Loucy (cell line): Measurements from ENCODE around the gene CEACAM5.
"Not testable (repeated sequence)": the region's sequence is repeated elsewhere in the genome, so short reads cannot be mapped to it uniquely, and the experiment has no call there.

Experiments
- H2AFZ ChIP-seq: fragments of 200-600 bp; sonication (generic); 2 replicates; pipeline ENCODE4 v1.6.0; 2016; ENCODE audit warnings: antibody characterized with exemption, mild to moderate bottlenecking, low read length, moderate library complexity
- H3F3A ChIP-seq: fragments of 200-600 bp; 2 replicates; pipeline ENCODE4 v1.6.0; 2016; ENCODE audit warnings: antibody characterized with exemption, low read depth, mild to moderate bottlenecking
- H3K27me3 ChIP-seq: fragments of 200-600 bp; sonication (generic); 2 replicates; pipeline ENCODE4 v1.6.1; 2014; ENCODE audit warnings: low read length, mild to moderate bottlenecking; ENCODE audit not compliant: insufficient read depth, poor library complexity, severe bottlenecking
- H3K36me3 ChIP-seq: fragments of 200-600 bp; sonication (generic); 2 replicates; pipeline ENCODE4 v1.6.1; 2016; ENCODE audit warnings: low read length; ENCODE audit not compliant: insufficient read depth
- H3K4me1 ChIP-seq: fragments of 200-600 bp; sonication (generic); 2 replicates; pipeline ENCODE4 v1.5.1; 2014; ENCODE audit warnings: low read length, mild to moderate bottlenecking; ENCODE audit not compliant: insufficient read depth, poor library complexity, severe bottlenecking
- H3K4me2 ChIP-seq: fragments of 200-600 bp; sonication (generic); 2 replicates; pipeline ENCODE4 v1.6.0; 2014; ENCODE audit warnings: antibody characterized with exemption, low read length, low read depth, mild to moderate bottlenecking; ENCODE audit not compliant: poor library complexity, severe bottlenecking
- H3K4me3 ChIP-seq: fragments of 200-600 bp; sonication (generic); 2 replicates; pipeline ENCODE4 v1.5.1; 2014; ENCODE audit warnings: low read length, mild to moderate bottlenecking, mixed read lengths; ENCODE audit not compliant: poor library complexity, severe bottlenecking
- H3K79me2 ChIP-seq: fragments of 200-600 bp; sonication (generic); 2 replicates; pipeline ENCODE4 v1.6.1; 2014; ENCODE audit warnings: low read length; ENCODE audit not compliant: insufficient read depth
- H3K9ac ChIP-seq: fragments of 200-600 bp; sonication (generic); 2 replicates; pipeline ENCODE4 v1.6.0; 2014; ENCODE audit warnings: mild to moderate bottlenecking, low read depth, low read length, moderate library complexity; ENCODE audit not compliant: poor library complexity, severe bottlenecking
- H3K9me2 ChIP-seq: fragments of 200-600 bp; sonication (generic); replicated peaks from 2 replicates; pipeline ENCODE4 v1.6.1; 2016; ENCODE audit warnings: low read depth, low read length, mixed read lengths
- H3K9me3 ChIP-seq: fragments of 200-600 bp; sonication (generic); 2 replicates; pipeline ENCODE4 v1.6.1; 2014; ENCODE audit warnings: mild to moderate bottlenecking, antibody characterized with exemption, low read length, low read depth; ENCODE audit not compliant: insufficient read depth
- H4K20me1 ChIP-seq: fragments of 200-600 bp; sonication (generic); 2 replicates; pipeline ENCODE4 v1.6.0; 2014; ENCODE audit warnings: antibody characterized with exemption, low read length, mild to moderate bottlenecking; ENCODE audit not compliant: insufficient read depth, poor library complexity, severe bottlenecking
- EZH2phosphoT487 ChIP-seq: fragments of 200-600 bp; IDR thresholded peaks from 2 replicates; pipeline ENCODE4 v1.6.1; 2018; ENCODE audit warnings: antibody characterized with exemption, mild to moderate bottlenecking, moderate library complexity, borderline replicate concordance
- TF ChIP-seq, protein P1 (sequence below): fragments of 200-600 bp; sonication (generic); conservative IDR thresholded peaks from 2 replicates; pipeline ENCODE4 v1.5.1; 2014; ENCODE audit warnings: mild to moderate bottlenecking, antibody characterized with exemption, low read length

The CEACAM5 gene

GRCh38 chr19:41758846-41759245 is 50.4 kb downstream of the CEACAM5 start:
- H3K36me3 ChIP-seq, result no peaks in the 10 kb centered on the region
- H4K20me1 ChIP-seq, result no peaks in the 10 kb centered on the region
- H3K9me2 ChIP-seq, result no peaks in the 10 kb centered on the region
- no peak overlapping the region for H3K4me2 ChIP-seq
- no peak overlapping the region for H3K9ac ChIP-seq
- no peaks in the 10 kb centered on the region for H3K27me3 ChIP-seq
- no peak for TF ChIP-seq EZH2phosphoT487
- TF ChIP-seq, protein P1, sequence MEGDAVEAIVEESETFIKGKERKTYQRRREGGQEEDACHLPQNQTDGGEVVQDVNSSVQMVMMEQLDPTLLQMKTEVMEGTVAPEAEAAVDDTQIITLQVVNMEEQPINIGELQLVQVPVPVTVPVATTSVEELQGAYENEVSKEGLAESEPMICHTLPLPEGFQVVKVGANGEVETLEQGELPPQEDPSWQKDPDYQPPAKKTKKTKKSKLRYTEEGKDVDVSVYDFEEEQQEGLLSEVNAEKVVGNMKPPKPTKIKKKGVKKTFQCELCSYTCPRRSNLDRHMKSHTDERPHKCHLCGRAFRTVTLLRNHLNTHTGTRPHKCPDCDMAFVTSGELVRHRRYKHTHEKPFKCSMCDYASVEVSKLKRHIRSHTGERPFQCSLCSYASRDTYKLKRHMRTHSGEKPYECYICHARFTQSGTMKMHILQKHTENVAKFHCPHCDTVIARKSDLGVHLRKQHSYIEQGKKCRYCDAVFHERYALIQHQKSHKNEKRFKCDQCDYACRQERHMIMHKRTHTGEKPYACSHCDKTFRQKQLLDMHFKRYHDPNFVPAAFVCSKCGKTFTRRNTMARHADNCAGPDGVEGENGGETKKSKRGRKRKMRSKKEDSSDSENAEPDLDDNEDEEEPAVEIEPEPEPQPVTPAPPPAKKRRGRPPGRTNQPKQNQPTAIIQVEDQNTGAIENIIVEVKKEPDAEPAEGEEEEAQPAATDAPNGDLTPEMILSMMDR, result no peak
- no peak overlapping the region for H2AFZ ChIP-seq
- H3K9me3 ChIP-seq, result no peaks in the 10 kb centered on the region
- H3K4me1 ChIP-seq, result no peaks in the 10 kb centered on the region
- no peaks in the 10 kb centered on the region for H3K79me2 ChIP-seq
- no peaks in the 10 kb centered on the region for H3F3A ChIP-seq
- no peak overlapping the region for H3K4me3 ChIP-seq

- Histone ChIP-seq H3F3A (no peaks in the 10 kb centered on the region), H3K9me3 (no peaks in the 10 kb centered on the region)
These were observed 58.7 kb downstream of the CEACAM5 start for GRCh38 chr19:41767115-41767514.

GRCh38 chr19:41768105-41768504 is 59.7 kb downstream of the CEACAM5 start:
- H3F3A ChIP-seq, H3K4me3 ChIP-seq: not testable (repeated sequence)

More at GRCh38 chr19:41767115-41767514, 58.7 kb downstream of the CEACAM5 start:
- no peak for TF ChIP-seq EZH2phosphoT487
- TF ChIP-seq, protein P1, result no peak
- Histone ChIP-seq H3K27me3 (peaks cover 10% of the 10 kb centered on the region), H4K20me1 (no peaks in the 10 kb centered on the region), H3K36me3 (no peaks in the 10 kb centered on the region), H3K4me2 (no peak overlapping the region), H3K9ac (no peak overlapping the region), H3K4me3 (no peak overlapping the region), H3K9me2 (no peaks in the 10 kb centered on the region), H2AFZ (no peak overlapping the region), H3K79me2 (no peaks in the 10 kb centered on the region), H3K4me1 (no peaks in the 10 kb centered on the region)

DNA sequence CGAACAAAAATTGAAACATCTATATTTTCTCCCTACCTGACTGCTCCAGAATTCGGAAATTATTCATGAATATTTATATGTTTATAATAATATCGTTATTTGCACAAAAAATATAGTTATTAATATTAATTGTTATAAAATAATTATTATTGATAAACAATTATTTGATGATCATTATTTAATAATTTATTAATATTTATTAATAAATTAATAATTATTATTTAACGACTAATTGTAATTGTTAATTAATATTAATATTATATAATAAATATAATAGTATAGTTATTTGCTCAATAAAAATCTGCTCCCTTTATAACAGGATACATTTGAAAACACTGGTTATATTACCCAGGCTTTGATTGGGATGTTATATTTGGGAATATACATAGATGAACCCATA is 61.2 kb downstream of the CEACAM5 start:
- Histone ChIP-seq H3K79me2 (no peaks in the 10 kb centered on the region), H3K27me3 (peaks cover 17% of the 10 kb centered on the region), H3K4me2 (no peak overlapping the region), H3K9ac (no peak overlapping the region), H3K36me3 (no peaks in the 10 kb centered on the region), H2AFZ (no peak overlapping the region), H4K20me1 (no peaks in the 10 kb centered on the region), H3K9me2 (no peaks in the 10 kb centered on the region), H3K4me1 (peaks cover 3% of the 10 kb centered on the region), H3K4me3 (no peak overlapping the region), H3F3A (no peaks in the 10 kb centered on the region), H3K9me3 (no peaks in the 10 kb centered on the region)
- no peak for TF ChIP-seq EZH2phosphoT487
- TF ChIP-seq, protein P1, result no peak

More at GRCh38 chr19:41768105-41768504, 59.7 kb downstream of the CEACAM5 start:
- not testable (repeated sequence) for H3K4me1 ChIP-seq, H3K36me3 ChIP-seq, H3K9ac ChIP-seq, H3K9me3 ChIP-seq, H4K20me1 ChIP-seq, H3K4me2 ChIP-seq, H3K79me2 ChIP-seq, H2AFZ ChIP-seq, H3K9me2 ChIP-seq
- H3K27me3 ChIP-seq, result peaks cover 17% of the 10 kb centered on the region
